Daoy (cell line): ENCODE measurements around the gene HEPACAM. TPM values are rescaled to one million over a fixed set of nuclear protein-coding genes. Genes with fewer than 3 reads are reported as not detected.

Source experiments
- DNase-seq: peaks from one replicate; pipeline ENCODE4 v3.0.0-alpha.2; 2015; ENCODE audit warnings: low read depth
- total RNA-seq: library from RNA; depleted of rRNA; stranded (reverse); fragments of >200 nt; shearing (Covaris generic); gene quantifications from 2 replicates; pipeline ENCODE4 v1.2.3, GENCODE V29; 2014

The HEPACAM gene
- total RNA-seq, 1 experiment from 2014 or later, result not detected

- peak; percentile 56 for DNase-seq
Observed at GRCh38 chr11:124899383-124900145, 36.3 kb downstream of the HEPACAM start.

DNA sequence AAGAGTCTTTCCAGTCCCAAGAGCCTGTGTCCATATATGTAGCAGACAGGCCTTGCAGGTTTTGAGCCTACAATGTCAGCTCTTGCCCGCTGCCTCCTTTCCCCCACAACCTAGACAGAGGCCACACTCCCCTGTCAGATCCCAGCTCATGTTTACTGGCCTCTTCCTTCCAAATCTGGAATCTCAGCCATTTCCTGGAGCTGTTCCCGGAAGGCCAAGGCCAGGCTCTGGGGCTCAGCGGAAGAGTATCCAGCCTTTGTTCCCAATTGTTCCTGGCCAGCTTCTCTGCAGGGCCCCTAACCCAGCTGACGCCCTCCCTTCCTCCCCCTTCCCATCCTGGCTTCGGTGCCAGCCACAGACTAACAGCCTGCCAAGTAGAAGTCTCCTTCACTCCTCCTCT, 37.1 kb downstream of the HEPACAM start:
- DNase-seq, result peak; percentile 72

- peak; percentile 86 for DNase-seq
Observed at GRCh38 chr11:124898263-124898680, 37.6 kb downstream of the HEPACAM start.

GRCh38 chr11:124897674-124898262, 38.1 kb downstream of the HEPACAM start, which contains the start of gene ROBO4:
TSS of gene ROBO4 (minus strand) at chr11:124897865. CDS start at chr11:124897795, 70 bp downstream.
- no peak for DNase-seq

GRCh38 chr11:124896821-124897391, 38.9 kb downstream of the HEPACAM start:
- DNase-seq, result no peak

DNA sequence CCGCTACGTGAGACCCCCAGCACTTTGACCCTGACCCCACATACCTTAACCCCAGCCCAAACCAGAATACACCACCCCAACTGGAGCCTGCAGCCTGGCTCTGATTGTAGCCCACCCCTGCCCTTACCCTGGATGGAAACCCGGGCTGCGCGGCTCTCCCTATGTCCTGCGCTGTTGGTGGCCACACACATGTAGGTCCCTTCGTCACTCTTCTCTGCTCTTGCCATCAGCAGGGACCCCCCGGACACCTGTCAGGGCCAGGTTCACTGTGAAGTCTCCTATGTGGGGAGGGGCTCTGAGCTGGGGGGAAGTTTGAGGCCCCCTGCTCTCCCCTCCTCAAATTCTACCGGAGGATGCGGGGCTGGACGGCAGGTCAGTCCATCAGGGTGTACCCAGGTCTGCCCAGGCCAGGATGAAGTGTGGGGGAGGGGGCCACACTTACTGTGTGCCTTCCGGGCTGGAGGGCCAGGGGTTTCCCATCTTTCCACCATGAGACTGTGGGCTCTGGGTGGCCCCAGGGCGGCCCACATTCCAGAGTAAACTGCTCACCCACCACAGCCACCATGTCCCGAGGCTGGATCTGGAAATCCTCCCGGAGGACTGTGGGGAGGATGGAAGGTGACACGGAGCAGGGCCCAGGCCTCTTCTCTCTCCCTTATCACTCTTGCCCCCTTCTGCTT, 39.6 kb downstream of the HEPACAM start:
- peak; percentile 66 for DNase-seq

- DNase-seq, result no peak
Observed at GRCh38 chr11:124895471-124895971, 40.3 kb downstream of the HEPACAM start.

DNA sequence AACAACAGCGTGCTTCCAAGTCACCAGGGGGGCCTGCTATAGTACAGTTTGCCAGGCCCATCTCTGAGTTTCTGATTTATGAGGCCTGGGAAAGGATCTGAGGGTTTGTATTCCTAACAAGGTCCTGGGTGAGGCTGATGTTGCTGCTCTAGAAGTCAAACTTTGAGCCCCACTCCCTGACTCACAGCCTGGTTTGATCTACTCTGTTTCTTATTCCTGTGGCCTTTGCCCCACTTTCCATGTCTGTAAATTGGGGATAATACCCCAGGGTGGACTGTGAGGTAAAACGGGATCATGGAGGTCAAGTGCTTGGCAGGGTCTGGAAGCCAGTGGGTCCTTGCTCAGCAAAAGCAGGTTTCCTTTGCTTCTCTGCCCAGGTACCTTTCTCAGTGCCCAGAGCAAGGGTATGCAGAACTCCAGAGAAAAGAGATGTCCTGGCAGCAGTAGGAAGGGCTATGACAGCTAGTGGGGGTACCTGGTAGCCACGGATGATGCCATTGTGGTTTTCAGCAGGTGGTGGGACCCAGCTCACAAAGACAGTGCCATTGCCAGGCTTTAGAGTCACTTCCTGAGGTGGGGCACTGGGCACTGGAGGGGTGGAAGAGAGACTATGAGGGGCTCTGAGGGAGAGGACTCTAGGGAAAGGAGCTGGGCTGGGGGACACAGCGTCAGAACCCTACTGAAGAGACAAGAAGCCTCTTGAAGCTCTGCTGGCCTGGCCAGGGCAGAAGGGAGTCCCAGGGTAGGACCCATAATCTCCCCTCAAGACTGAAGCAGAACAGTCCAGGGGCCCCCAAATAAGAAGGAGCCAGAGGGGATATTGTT, 41.0 kb downstream of the HEPACAM start:
- no peak for DNase-seq

GRCh38 chr11:124893781-124894401, 42.0 kb downstream of the HEPACAM start:
- no peak for DNase-seq

- DNase-seq, result no peak
Observed at GRCh38 chr11:124892750-124893454, 42.9 kb downstream of the HEPACAM start.

- no peak for DNase-seq
Observed at GRCh38 chr11:124892146-124892545, 43.7 kb downstream of the HEPACAM start.

DNA sequence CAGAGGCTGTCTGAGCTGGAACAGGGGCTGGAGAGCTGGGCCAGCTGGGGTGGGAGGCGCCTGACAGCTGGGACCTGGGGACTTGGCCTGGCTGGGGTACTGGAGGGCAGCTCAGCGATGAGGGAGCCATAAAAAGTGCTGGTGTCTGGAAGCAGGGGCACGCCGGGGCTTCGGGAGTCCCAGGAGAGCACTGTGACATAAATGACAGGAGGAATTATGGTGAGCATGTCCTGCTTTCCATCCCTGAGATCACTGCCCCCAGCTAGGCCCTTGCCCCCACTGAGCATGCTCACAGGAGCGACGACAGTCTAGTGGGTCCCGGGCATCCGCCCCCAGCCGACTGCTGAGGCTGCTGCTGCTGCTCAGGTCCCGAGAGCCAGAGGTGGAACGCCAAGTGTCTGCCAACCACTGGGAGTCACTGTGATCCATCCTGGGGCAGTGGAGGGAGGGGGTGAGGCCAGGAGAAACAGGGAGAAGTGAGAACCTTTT, 44.4 kb downstream of the HEPACAM start:
- DNase-seq, result no peak

- no peak for DNase-seq
Observed at GRCh38 chr11:124890683-124891372, 45.0 kb downstream of the HEPACAM start.

DNA sequence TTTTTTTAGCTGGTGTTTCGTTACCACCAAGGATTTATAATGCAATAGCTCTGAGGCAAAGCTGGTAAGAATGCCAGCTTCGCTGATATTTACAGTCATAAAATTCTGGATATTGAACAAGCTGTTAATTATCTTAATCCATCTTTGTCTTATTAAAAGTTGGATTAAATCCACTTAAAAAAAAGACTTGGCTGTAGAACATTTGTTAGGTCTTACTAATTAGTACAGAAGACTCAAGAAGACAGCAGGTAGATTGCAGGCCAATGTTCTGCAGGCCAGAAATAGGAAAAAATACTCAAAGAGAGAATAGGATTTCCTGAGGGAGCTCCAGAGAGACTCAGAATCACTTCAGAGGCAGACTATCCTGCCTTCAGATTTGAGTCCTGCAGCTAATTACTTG, 45.7 kb downstream of the HEPACAM start:
- DNase-seq, result no peak

- DNase-seq, result no peak
Observed at GRCh38 chr11:124889191-124890091, 46.4 kb downstream of the HEPACAM start.

DNA sequence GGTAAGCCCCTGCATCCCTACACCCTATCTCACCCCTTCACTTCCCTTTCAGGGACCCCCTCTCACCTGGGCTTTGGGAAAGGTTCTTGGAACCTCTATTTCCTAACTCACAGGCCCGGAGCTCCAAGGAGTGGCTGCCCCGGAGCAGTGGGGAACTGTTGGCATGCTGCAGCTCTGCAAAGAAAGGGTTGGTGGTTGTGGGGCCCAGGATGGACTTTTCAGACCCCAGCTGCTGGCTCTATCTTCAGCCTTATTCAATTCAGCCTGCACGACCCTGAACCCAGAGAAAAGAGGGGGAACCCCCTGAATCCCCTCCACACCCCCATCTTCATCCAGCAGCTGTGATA, 48.2 kb downstream of the HEPACAM start:
- DNase-seq, result no peak

GRCh38 chr11:124886978-124887666, 48.7 kb downstream of the HEPACAM start:
- no peak for DNase-seq

GRCh38 chr11:124886476-124886875, 49.4 kb downstream of the HEPACAM start:
- DNase-seq, result no peak
